Hepatocyte (in vitro differentiated cells): Measurements from ENCODE around the gene CR2. TPM values are rescaled to one million over a fixed set of nuclear protein-coding genes. Genes with fewer than 3 reads are reported as not detected.

Source experiments
- DNase-seq: peaks from one replicate; pipeline ENCODE4 v3.0.0-alpha.2; 2016; ENCODE audit warnings: low spot score
- H2AFZ ChIP-seq: fragments of 200-600 bp; sonication (generic); 2 replicates; pipeline ENCODE4 v1.6.0; 2016; ENCODE audit warnings: antibody characterized with exemption, mild to moderate bottlenecking
- H3K27ac ChIP-seq: fragments of 200-600 bp; sonication (generic); 2 replicates; pipeline ENCODE4 v1.5.1; 2016; ENCODE audit warnings: mild to moderate bottlenecking
- H3K27me3 ChIP-seq: fragments of 200-600 bp; sonication (generic); 2 replicates; pipeline ENCODE4 v1.6.1; 2016
- H3K36me3 ChIP-seq: fragments of 200-600 bp; sonication (generic); replicated peaks from 2 replicates; pipeline ENCODE4 v1.5.1; 2016; ENCODE audit warnings: low read depth; ENCODE audit not compliant: insufficient read depth
- H3K4me1 ChIP-seq: fragments of 200-600 bp; sonication (generic); 2 replicates; pipeline ENCODE4 v1.5.1; 2016; ENCODE audit warnings: mild to moderate bottlenecking, moderate library complexity; ENCODE audit not compliant: insufficient read depth
- H3K4me2 ChIP-seq: fragments of 200-600 bp; sonication (generic); 2 replicates; pipeline ENCODE4 v1.6.0; 2016
- H3K4me3 ChIP-seq: fragments of 200-600 bp; sonication (generic); 2 replicates; pipeline ENCODE4 v1.5.1; 2016; ENCODE audit warnings: mild to moderate bottlenecking
- H3K79me2 ChIP-seq: fragments of 200-600 bp; sonication (generic); 2 replicates; pipeline ENCODE4 v1.6.0; 2017; ENCODE audit warnings: mild to moderate bottlenecking
- H3K9me2 ChIP-seq: fragments of 200-600 bp; sonication (generic); replicated peaks from 2 replicates; pipeline ENCODE4 v1.6.0; 2017; ENCODE audit warnings: mild to moderate bottlenecking; ENCODE audit not compliant: insufficient read depth
- H3K9me3 ChIP-seq: fragments of 200-600 bp; sonication (generic); 2 replicates; pipeline ENCODE4 v1.5.1; 2016; ENCODE audit warnings: low read depth, mild to moderate bottlenecking
- H4K20me1 ChIP-seq: fragments of 200-600 bp; sonication (generic); 2 replicates; pipeline ENCODE4 v1.6.0; 2016; ENCODE audit warnings: mild to moderate bottlenecking; ENCODE audit not compliant: insufficient read depth, poor library complexity, severe bottlenecking
- EZH2 ChIP-seq: fragments of 200-600 bp; sonication (generic); IDR thresholded peaks from 2 replicates; pipeline ENCODE4 v1.6.1; 2016; ENCODE audit warnings: antibody characterized with exemption, mild to moderate bottlenecking, borderline replicate concordance
- EZH2phosphoT487 ChIP-seq: fragments of 200-600 bp; sonication (generic); IDR thresholded peaks from one replicate; pipeline ENCODE4 v1.6.1; 2018; ENCODE audit warnings: antibody characterized with exemption, mild to moderate bottlenecking, low read depth, moderate library complexity; ENCODE audit not compliant: unreplicated experiment, severe bottlenecking
- WGBS: methylation state at CpG from one replicate; pipeline ENCODE4 v1.1.6; 2016; ENCODE audit warnings: low lambda C conversion rate; ENCODE audit errors: missing lambda C conversion rate; 5-methylcytosine and 5-hydroxymethylcytosine counted together
- polyA plus RNA-seq: library from polyadenylated mRNA; unstranded; fragments of >200 nt; fragmentation: Nextera tagmentation; extraction: Ambion mirVana; gene quantifications from 2 replicates; pipeline ENCODE4 v1.2.1, GENCODE V29; 2016
- total RNA-seq: library from RNA; depleted of rRNA; stranded (reverse); fragments of >200 nt; gene quantifications from 2 replicates; pipeline ENCODE4 v1.2.3, GENCODE V29; 2014
- TF ChIP-seq, protein P1 (sequence below): fragments of 200-600 bp; sonication (generic); IDR thresholded peaks from 2 replicates; pipeline ENCODE4 v1.5.1; 2016; ENCODE audit warnings: antibody characterized with exemption, mild to moderate bottlenecking; ENCODE audit not compliant: poor library complexity

CR2 gene
- total and polyA plus RNA-seq, 2 experiments from 2014 or later = 0.17 TPM; not detected in 1

DNA sequence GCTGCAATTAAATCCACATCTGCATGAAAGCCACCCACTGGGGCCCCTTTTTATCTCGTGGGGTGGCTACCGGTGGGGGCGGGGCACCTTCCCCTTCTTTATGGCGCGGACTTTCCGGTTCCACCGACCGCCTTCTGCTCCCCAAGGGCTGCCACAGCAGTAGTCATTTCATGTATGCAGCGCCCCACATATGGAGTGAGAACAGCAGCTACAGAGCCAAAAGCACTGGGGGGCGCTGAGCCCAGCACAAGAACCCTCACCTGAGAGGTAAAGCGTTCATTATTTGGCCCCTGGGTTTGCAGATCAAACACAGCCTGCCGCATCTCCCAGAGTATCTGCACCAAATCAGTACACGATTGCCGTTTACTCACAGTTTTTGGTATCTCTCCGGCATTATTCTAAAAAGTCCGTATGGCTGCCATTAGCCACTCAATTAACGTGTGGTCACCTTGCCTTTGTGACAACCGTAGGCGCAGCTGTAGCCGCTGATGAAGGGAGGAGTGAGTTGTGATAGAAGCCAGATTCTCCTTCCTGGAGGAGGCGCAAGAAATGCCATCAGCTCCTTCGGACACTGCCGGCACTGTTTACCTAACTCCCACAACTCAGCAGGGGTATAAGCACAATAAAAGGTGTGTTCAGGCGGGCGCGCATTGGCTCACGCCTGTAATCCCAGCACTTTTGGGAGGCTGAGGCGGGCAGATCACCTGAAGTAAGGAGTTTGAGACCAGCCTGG is 30.4 kb upstream of the CR2 start:
- H3K4me2 ChIP-seq = peak overlapping the region; percentile 70
- H3K27ac ChIP-seq = no peak overlapping the region
- no peak overlapping the region for H2AFZ ChIP-seq

DNA sequence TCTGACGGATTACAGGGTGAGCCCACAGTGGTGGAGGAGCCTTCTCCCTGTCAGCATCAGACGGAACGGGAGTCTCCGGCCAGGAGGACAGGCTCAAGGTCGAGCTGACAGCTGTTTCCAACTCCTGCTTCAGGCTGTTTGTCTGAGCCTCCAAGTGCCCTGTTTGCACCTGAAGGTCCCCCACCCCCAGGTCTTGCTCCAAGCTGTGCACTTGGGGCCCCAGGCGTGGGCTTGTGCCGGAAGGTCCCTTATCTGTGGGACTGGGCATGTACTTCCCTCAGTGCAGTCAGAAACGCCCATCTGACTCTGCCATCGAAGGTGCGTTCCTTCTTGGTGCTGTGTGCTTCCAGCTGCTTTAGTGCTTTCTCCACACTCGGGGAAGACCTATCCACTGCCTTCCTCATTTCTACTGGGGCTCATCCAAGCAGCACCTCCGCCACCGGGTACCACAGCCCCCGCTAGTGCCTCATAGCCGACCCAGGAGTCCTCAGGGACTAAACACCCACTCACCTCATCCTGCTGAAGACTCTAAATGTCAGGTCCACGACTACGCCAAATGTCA is 29.5 kb upstream of the CR2 start:
- Histone ChIP-seq H3K27me3 (peaks cover 6% of the 10 kb centered on the region), H4K20me1 (no peaks in the 10 kb centered on the region), H3K4me2 (no peak overlapping the region), H3K4me3 (no peak overlapping the region), H3K4me1 (no peaks in the 10 kb centered on the region), H3K27ac (no peak overlapping the region), H3K36me3 (no peaks in the 10 kb centered on the region), H3K9me2 (no peaks in the 10 kb centered on the region), H3K79me2 (no peaks in the 10 kb centered on the region), H3K9me3 (no peaks in the 10 kb centered on the region), H2AFZ (no peak overlapping the region)
- no peak for DNase-seq
- TF ChIP-seq EZH2phosphoT487 (no peak), EZH2 (no peak)
- TF ChIP-seq, protein P1, sequence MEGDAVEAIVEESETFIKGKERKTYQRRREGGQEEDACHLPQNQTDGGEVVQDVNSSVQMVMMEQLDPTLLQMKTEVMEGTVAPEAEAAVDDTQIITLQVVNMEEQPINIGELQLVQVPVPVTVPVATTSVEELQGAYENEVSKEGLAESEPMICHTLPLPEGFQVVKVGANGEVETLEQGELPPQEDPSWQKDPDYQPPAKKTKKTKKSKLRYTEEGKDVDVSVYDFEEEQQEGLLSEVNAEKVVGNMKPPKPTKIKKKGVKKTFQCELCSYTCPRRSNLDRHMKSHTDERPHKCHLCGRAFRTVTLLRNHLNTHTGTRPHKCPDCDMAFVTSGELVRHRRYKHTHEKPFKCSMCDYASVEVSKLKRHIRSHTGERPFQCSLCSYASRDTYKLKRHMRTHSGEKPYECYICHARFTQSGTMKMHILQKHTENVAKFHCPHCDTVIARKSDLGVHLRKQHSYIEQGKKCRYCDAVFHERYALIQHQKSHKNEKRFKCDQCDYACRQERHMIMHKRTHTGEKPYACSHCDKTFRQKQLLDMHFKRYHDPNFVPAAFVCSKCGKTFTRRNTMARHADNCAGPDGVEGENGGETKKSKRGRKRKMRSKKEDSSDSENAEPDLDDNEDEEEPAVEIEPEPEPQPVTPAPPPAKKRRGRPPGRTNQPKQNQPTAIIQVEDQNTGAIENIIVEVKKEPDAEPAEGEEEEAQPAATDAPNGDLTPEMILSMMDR = no peak
- 80% methylated on average over 16 of the region's 17 CpGs for WGBS

More for the DNA sequence above, 30.4 kb upstream of the CR2 start:
- TF ChIP-seq EZH2phosphoT487 (no peak), EZH2 (no peak)
- TF ChIP-seq, protein P1 = no peak
- WGBS = 22% methylated on average over 28 of the region's 28 CpGs
- Histone ChIP-seq H3K9me3 (no peaks in the 10 kb centered on the region), H3K9me2 (no peaks in the 10 kb centered on the region), H3K27me3 (peaks cover 4% of the 10 kb centered on the region), H4K20me1 (no peaks in the 10 kb centered on the region), H3K4me3 (no peak overlapping the region), H3K36me3 (no peaks in the 10 kb centered on the region), H3K4me1 (no peaks in the 10 kb centered on the region), H3K79me2 (no peaks in the 10 kb centered on the region)
- DNase-seq = peak; percentile 10

DNA sequence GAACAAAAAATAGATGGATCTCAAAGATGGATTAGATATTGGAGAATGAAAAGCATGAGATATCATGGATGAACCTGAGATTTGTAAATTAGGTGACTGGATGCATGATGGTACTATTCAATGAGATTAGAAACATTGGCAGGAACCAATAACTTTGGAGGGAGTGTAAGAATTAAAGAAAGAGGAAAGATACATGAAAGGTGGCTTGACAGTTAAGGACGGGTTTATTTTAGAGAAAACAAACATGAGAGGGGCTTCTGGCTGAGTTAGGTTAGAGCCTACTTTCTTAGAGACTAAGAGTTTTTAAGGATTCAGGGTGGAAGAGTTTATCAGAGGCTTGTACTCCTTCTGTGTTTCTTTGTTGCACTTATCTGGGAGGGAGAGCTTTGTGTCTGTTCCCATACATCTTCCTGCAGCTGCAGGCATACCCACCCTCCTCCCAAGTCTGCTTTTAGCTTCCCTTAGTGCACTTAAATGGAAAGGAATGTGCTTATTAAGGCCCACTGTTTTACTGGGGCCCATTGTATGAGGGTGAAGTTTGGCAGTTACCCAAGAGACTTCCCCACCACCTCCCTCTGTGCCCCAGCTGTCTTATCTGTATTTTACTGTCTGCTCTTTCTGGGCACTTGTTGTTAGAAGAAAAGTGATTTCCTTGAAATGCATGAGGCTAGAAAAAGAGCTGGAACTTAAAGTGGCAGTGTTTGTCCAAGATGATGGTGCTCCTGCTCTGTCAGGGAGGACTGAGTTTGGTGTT is 26.1 kb upstream of the CR2 start:
- H4K20me1 ChIP-seq = no peaks in the 10 kb centered on the region
- H3K36me3 ChIP-seq = no peaks in the 10 kb centered on the region
- H3K4me1 ChIP-seq = no peaks in the 10 kb centered on the region
- H3K9me2 ChIP-seq = no peaks in the 10 kb centered on the region
- no peak overlapping the region for H3K4me2 ChIP-seq
- no peak overlapping the region for H2AFZ ChIP-seq
- no peak overlapping the region for H3K4me3 ChIP-seq
- 94% methylated on average over 1 of the region's 1 CpG for WGBS
- DNase-seq = no peak
- no peak overlapping the region for H3K27ac ChIP-seq
- H3K27me3 ChIP-seq = peaks cover 11% of the 10 kb centered on the region
- H3K79me2 ChIP-seq = no peaks in the 10 kb centered on the region
- TF ChIP-seq EZH2 (no peak), EZH2phosphoT487 (no peak)
- TF ChIP-seq, protein P1 = no peak
- H3K9me3 ChIP-seq = no peaks in the 10 kb centered on the region
